Muscle layer of duodenum (tissue), 2 donors: ENCODE data around the gene UGT1A9.

ENCODE experiments used
- H3K27ac ChIP-seq: one replicate; pipeline ENCODE4 v1.7.0; 2013; ENCODE audit warnings: mild to moderate bottlenecking, low read length
- H3K27me3 ChIP-seq: one replicate; pipeline ENCODE4 v1.7.0; 2013; ENCODE audit warnings: low read depth, mild to moderate bottlenecking, control low read depth, low read length
- H3K36me3 ChIP-seq, 2 donors: one replicate each; pipeline ENCODE4 v1.7.0; 2013; ENCODE audit warnings: low read length in 2 of 2, control low read depth in 1 of 2, mild to moderate bottlenecking in 1 of 2; ENCODE audit not compliant: insufficient read depth in 2 of 2, control insufficient read depth in 1 of 2
- H3K4me1 ChIP-seq, 2 donors: one replicate each; pipeline ENCODE4 v1.7.0; 2013; ENCODE audit warnings: low read length in 2 of 2, mild to moderate bottlenecking in 2 of 2, control low read depth in 1 of 2, moderate library complexity in 1 of 2; ENCODE audit not compliant: insufficient read depth in 2 of 2, control insufficient read depth in 1 of 2
- H3K4me3 ChIP-seq, 2 donors: one replicate each; pipeline ENCODE4 v1.7.0; 2013; ENCODE audit warnings: low read length in 2 of 2, low read depth in 1 of 2, mild to moderate bottlenecking in 1 of 2
- H3K9me3 ChIP-seq, 2 donors: one replicate each; pipeline ENCODE4 v1.7.0; 2013; ENCODE audit warnings: low read length in 2 of 2, control low read depth in 1 of 2, mild to moderate bottlenecking in 1 of 2; ENCODE audit not compliant: control insufficient read depth in 1 of 2
- donor health status: healthy.

UGT1A9 gene

GRCh38 chr2:233815861-233816260 lies 144.2 kb downstream of the UGT1A9 start:
- H3K4me1 ChIP-seq, result no peaks in the 10 kb centered on the region
- H3K27ac ChIP-seq, result no peak overlapping the region
- no peaks in the 10 kb centered on the region for H3K36me3 ChIP-seq
- H3K27me3 ChIP-seq, result peaks cover 3% of the 10 kb centered on the region
- no peaks in the 10 kb centered on the region for H3K9me3 ChIP-seq
- H3K4me3 ChIP-seq, result no peak overlapping the region

GRCh38 chr2:233816334-233816733 lies 144.6 kb downstream of the UGT1A9 start:
- Histone ChIP-seq H3K27me3 (peaks cover 3% of the 10 kb centered on the region), H3K36me3 (no peaks in the 10 kb centered on the region), H3K9me3 (no peaks in the 10 kb centered on the region), H3K27ac (no peak overlapping the region), H3K4me3 (no peak overlapping the region), H3K4me1 (no peaks in the 10 kb centered on the region)

- H3K36me3 ChIP-seq, result no peaks in the 10 kb centered on the region
- H3K27me3 ChIP-seq, result peaks cover 3% of the 10 kb centered on the region
- H3K4me3 ChIP-seq, result no peak overlapping the region
- no peaks in the 10 kb centered on the region for H3K4me1 ChIP-seq
- no peak overlapping the region for H3K27ac ChIP-seq
- H3K9me3 ChIP-seq, result no peaks in the 10 kb centered on the region
Observed at GRCh38 chr2:233816771-233817170, 145.1 kb downstream of the UGT1A9 start.

- no peaks in the 10 kb centered on the region for H3K36me3 ChIP-seq
- peaks cover 3% of the 10 kb centered on the region for H3K27me3 ChIP-seq
- no peaks in the 10 kb centered on the region for H3K4me1 ChIP-seq
- H3K9me3 ChIP-seq, result no peaks in the 10 kb centered on the region
- no peak overlapping the region for H3K4me3 ChIP-seq
- H3K27ac ChIP-seq, result no peak overlapping the region
Observed at GRCh38 chr2:233817361-233817911, 145.7 kb downstream of the UGT1A9 start.

DNA sequence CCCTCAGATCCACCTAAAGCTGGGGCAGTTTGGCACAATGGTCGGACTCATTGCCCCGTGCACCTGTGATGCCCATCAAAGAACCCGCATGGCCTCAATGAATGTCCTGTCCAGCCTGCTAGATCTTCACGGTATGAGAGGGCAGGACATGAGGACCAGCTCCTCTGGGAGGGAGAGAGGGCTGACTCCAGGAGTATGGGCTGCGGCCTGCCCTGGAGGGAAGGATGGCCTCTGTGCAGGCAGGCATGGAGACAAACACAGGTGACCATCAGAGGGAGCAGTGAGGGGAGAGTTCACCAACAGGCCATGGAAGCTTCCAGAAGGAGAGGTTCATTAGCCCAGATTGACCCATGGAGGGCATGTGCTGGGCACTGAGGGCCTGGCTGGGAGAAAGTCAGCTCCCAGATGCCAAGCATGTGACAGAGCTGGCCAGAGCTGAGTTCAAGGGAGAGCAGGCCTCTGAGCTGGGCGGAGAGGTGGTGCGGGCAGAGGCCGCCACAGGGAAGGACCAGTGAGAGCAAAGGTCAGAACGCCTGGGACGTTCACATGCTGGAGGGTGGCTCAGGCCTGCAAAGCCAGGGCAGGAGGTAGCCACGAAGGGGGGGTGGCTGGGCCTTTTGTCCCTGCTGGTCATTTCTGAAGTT lies 146.4 kb downstream of the UGT1A9 start:
- H3K27me3 ChIP-seq, result peaks cover 3% of the 10 kb centered on the region
- H3K4me1 ChIP-seq, result no peaks in the 10 kb centered on the region
- H3K36me3 ChIP-seq, result no peaks in the 10 kb centered on the region
- no peaks in the 10 kb centered on the region for H3K9me3 ChIP-seq
- H3K27ac ChIP-seq, result no peak overlapping the region
- H3K4me3 ChIP-seq, result no peak overlapping the region

DNA sequence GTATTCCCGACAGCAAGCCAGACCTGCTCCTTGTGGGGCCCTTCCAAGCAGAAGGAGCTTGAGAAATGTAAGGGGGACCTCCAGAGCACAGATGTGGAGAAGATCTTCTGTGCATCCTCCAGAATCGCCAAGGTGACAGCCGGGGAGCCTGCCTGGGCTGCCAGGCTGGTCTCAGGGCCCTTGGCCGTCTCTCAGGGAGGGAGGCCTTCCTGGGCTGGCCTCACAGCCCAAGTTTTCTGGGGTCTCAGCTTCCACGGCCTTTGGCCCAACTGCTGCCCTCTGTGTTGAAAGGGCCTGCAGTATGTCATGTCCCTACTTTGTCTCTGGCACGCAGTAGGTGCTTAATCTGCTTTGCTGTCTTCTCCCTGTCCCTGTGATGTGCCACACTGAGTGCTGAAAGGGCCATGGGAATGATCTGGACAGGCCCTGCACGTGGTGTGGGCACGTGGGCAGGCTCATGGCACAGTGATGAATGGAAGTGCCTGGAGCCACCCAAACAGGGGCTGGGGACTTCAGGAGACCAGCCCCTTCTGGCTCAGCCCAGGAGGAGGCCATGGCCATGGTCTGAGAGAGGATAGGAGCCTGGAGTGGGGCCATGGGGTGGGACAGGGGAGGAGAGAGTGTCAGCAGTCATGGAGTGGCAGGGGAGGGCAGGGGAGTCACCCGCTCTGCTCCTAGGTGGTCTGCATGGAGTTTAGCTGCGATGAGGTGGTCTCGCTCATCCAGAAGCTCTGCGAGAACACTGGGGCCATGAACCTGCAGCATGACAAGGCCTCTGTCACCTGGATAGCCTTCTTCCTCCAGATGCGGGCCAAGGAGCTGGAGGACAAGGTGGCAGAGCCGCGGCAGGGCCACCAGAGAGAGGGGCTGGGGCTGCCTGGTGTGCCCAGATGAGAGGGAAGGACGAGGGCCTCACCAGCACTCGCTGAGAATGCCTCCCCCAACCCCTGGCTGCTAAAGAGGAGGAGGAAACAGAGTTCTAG lies 147.2 kb downstream of the UGT1A9 start:
- no peaks in the 10 kb centered on the region for H3K9me3 ChIP-seq
- H3K4me3 ChIP-seq, result no peak overlapping the region
- H3K27ac ChIP-seq, result no peak overlapping the region
- no peaks in the 10 kb centered on the region for H3K27me3 ChIP-seq
- no peaks in the 10 kb centered on the region for H3K36me3 ChIP-seq
- no peaks in the 10 kb centered on the region for H3K4me1 ChIP-seq

DNA sequence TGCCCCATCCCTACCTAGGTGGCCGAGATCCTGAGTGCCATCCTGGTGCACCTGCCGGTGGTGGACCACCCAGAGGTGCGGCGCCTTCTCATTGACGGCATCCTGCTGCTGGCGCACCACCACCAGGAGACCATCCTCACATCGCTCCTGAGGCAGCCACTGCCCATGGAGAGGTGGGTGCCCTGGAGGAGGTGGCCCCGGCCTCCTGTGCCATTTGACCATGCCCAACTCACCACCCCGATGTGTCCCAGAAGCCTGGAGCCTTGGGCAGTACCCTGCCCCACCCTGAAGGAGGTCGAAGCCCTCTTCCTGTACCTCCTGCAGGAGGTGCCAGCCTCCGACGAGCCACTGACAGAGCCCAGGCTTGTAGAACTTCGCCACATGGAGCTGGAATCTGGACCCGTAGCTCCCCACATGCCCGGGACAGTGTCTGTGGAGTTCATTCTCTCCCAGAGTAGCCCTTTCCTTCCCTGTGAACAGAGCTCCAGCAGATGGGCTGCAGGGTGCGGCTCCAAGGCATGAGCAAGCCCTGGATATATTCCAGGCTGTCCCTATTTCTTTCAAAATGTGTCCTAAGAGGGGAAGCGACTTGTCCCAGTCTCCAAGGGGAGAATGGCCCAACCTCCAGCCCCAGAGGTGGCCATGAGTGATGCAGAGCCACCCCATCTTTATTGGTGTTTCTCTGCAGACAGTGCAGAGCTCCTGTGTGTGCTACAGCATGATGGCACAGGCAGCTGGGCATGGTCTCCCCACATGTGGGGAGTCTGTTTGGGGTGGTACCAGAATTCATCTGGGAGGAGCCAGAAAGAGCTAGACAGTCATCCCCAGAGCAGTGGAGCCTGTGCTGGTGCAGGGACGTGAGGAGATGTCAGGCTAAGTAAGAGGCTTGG lies 148.4 kb downstream of the UGT1A9 start:
- H3K36me3 ChIP-seq, result no peaks in the 10 kb centered on the region
- H3K27ac ChIP-seq, result no peak overlapping the region
- H3K9me3 ChIP-seq, result no peaks in the 10 kb centered on the region
- H3K27me3 ChIP-seq, result no peaks in the 10 kb centered on the region
- no peak overlapping the region for H3K4me3 ChIP-seq
- H3K4me1 ChIP-seq, result no peaks in the 10 kb centered on the region

GRCh38 chr2:233820774-233821105 lies 149.0 kb downstream of the UGT1A9 start:
- Histone ChIP-seq H3K4me1 (no peaks in the 10 kb centered on the region), H3K27ac (no peak overlapping the region), H3K36me3 (no peaks in the 10 kb centered on the region), H3K27me3 (no peaks in the 10 kb centered on the region), H3K4me3 (no peak overlapping the region), H3K9me3 (no peaks in the 10 kb centered on the region)

DNA sequence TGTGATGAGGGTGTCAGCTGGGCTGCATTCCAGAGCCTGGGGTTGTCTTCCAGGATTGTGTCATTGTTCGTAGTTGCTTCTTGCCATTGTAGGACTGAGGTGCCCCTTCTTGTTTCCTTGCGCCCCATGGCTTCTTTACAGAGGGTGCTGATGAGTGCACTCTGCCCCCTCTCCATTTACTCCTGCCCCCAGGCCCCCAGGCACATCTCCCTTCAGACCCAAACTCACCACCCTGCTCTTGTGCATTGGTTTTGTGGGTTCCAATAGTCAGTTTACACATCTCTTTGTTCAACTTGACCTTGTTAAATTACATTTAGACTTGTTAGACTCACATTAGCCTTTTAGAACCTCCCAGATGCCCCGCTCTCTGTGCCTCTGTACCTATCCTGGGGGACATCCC lies 149.5 kb downstream of the UGT1A9 start:
- Histone ChIP-seq H3K9me3 (no peaks in the 10 kb centered on the region), H3K27me3 (no peaks in the 10 kb centered on the region), H3K27ac (no peak overlapping the region), H3K4me3 (no peak overlapping the region), H3K36me3 (no peaks in the 10 kb centered on the region), H3K4me1 (no peaks in the 10 kb centered on the region)

GRCh38 chr2:233821709-233822100 lies 150.0 kb downstream of the UGT1A9 start:
- Histone ChIP-seq H3K4me1 (no peaks in the 10 kb centered on the region), H3K27me3 (no peaks in the 10 kb centered on the region), H3K36me3 (no peaks in the 10 kb centered on the region), H3K4me3 (no peak overlapping the region), H3K27ac (no peak overlapping the region), H3K9me3 (no peaks in the 10 kb centered on the region)
